HepG2 (cell line): ENCODE data around the gene SFI1. TPM values are rescaled to one million over a fixed set of nuclear protein-coding genes. Genes with fewer than 3 reads are reported as not detected.

Experiments
- ARID5B ChIP-seq: IDR thresholded peaks from 2 replicates; pipeline ENCODE4 v1.4.0; 2020; ENCODE audit warnings: mild to moderate bottlenecking, missing genetic modification reagents
- E2F1 ChIP-seq: sonication (generic); formaldehyde crosslinking; IDR thresholded peaks from 2 replicates; pipeline ENCODE4 v1.5.0; 2020; ENCODE audit warnings: missing genetic modification reagents
- GATAD2A ChIP-seq: IDR thresholded peaks from 2 replicates; pipeline ENCODE4 v1.6.1; 2016
- KLF6 ChIP-seq: IDR thresholded peaks from 2 replicates; pipeline ENCODE4 v1.8.0; 2016; ENCODE audit warnings: missing biosample characterization, missing genetic modification reagents
- MTERF4 ChIP-seq: sonication (generic); formaldehyde crosslinking; IDR thresholded peaks from 2 replicates; pipeline ENCODE4 v1.8.0; 2023; ENCODE audit warnings: mild to moderate bottlenecking, missing genetic modification reagents
- NFKB2 ChIP-seq: sonication (generic); formaldehyde crosslinking; IDR thresholded peaks from 2 replicates; pipeline ENCODE4 v1.4.0; 2020; ENCODE audit warnings: missing genetic modification reagents, borderline replicate concordance
- NR1H2 ChIP-seq: sonication (generic); formaldehyde crosslinking; IDR thresholded peaks from 2 replicates; pipeline ENCODE4 v1.8.1; 2022; ENCODE audit warnings: low read depth, missing genetic modification reagents, borderline replicate concordance
- PHF8 ChIP-seq: sonication (generic); formaldehyde crosslinking; IDR thresholded peaks from 2 replicates; pipeline ENCODE4 v1.5.0; 2020; ENCODE audit warnings: missing genetic modification reagents
- REPIN1 ChIP-seq: sonication (generic); formaldehyde crosslinking; IDR thresholded peaks from 2 replicates; pipeline ENCODE4 v1.8.0; 2022; ENCODE audit warnings: missing genetic modification reagents, low read depth, mild to moderate bottlenecking, borderline replicate concordance
- RNF2 ChIP-seq: fragments of 450-650 bp; conservative IDR thresholded peaks from 2 replicates; pipeline ENCODE4 v1.6.1; 2016; ENCODE audit warnings: low read depth
- SMAD1 ChIP-seq: sonication (generic); formaldehyde crosslinking; IDR thresholded peaks from 2 replicates; pipeline ENCODE4 v1.4.0; 2020; ENCODE audit warnings: missing genetic modification reagents, low read depth, mild to moderate bottlenecking, borderline replicate concordance
- ZBTB25 ChIP-seq: IDR thresholded peaks from 2 replicates; pipeline ENCODE4 v1.6.1; 2018; ENCODE audit warnings: missing genetic modification reagents
- ZNF367 ChIP-seq: sonication (generic); formaldehyde crosslinking; IDR thresholded peaks from 2 replicates; pipeline ENCODE4 v1.4.0; 2020; ENCODE audit warnings: missing genetic modification reagents, borderline replicate concordance
- ZNF547 ChIP-seq: sonication (generic); formaldehyde crosslinking; IDR thresholded peaks from 2 replicates; pipeline ENCODE4 v1.5.1; 2020; ENCODE audit warnings: mild to moderate bottlenecking, missing genetic modification reagents
- ZNF616 ChIP-seq: sonication (generic); formaldehyde crosslinking; IDR thresholded peaks from 2 replicates; pipeline ENCODE4 v1.5.0; 2020; ENCODE audit warnings: low read depth, mild to moderate bottlenecking, missing genetic modification reagents
- ZNF737 ChIP-seq: sonication (generic); formaldehyde crosslinking; IDR thresholded peaks from 2 replicates; pipeline ENCODE4 v1.5.0; 2020; ENCODE audit warnings: missing genetic modification reagents, mild to moderate bottlenecking, borderline replicate concordance
- ZNF747 ChIP-seq: sonication (generic); formaldehyde crosslinking; IDR thresholded peaks from 2 replicates; pipeline ENCODE4 v1.8.1; 2023; ENCODE audit warnings: missing genetic modification reagents, mild to moderate bottlenecking, borderline replicate concordance
- ZNF770 ChIP-seq: sonication (generic); formaldehyde crosslinking; IDR thresholded peaks from 2 replicates; pipeline ENCODE4 v1.5.0; 2020; ENCODE audit warnings: mild to moderate bottlenecking, missing genetic modification reagents
- ZNF776 ChIP-seq: sonication (generic); formaldehyde crosslinking; IDR thresholded peaks from 2 replicates; pipeline ENCODE4 v1.4.0; 2020; ENCODE audit warnings: mild to moderate bottlenecking, missing genetic modification reagents
- ZNF891 ChIP-seq: sonication (generic); formaldehyde crosslinking; IDR thresholded peaks from 2 replicates; pipeline ENCODE4 v1.5.0; 2020; ENCODE audit warnings: mild to moderate bottlenecking, missing genetic modification reagents
- polyA plus RNA-seq, 8 experiments: library from polyadenylated mRNA; depleted of rRNA in 3 of 8; stranded (reverse) in 7 of 8; unstranded in 1 of 8; fragments of >200 nt; fragmentation: Illumina TruSeq in 4 of 8; extraction: Trizol in 4 of 8; gene quantifications; 2 replicates each; pipeline versions ENCODE4 v1.2.1 to v1.2.3, GENCODE V29; 2011 to 2016; ENCODE audit warnings: low read depth in 4 of 8, missing spikeins in 1 of 8, mixed read lengths in 1 of 8; ENCODE audit not compliant: insufficient read depth in 1 of 8
- total RNA-seq, 5 experiments: library from RNA; depleted of rRNA; stranded (reverse); fragments of >200 nt; fragmentation: Illumina TruSeq; extraction: Trizol; gene quantifications; 2 replicates each; pipeline ENCODE4 v1.2.3, GENCODE V29; 2016; ENCODE audit warnings: low read depth in 1 of 5

The SFI1 gene
- total and polyA plus RNA-seq, 2 of the 13 experiments (the other 11 are each of a cell fraction or from before 2014, with no cell fraction given), result 20.5 to 40.1 TPM

- TF ChIP-seq ARID5B (CRISPR knock-in tag), result peak; percentile 38; the same call in 1 of the 2 replicates
- peak; percentile 56 for TF ChIP-seq GATAD2A (CRISPR knock-in tag)
- peak; percentile 35; the same call in 1 of the 2 replicates for TF ChIP-seq REPIN1
- peak; percentile 65; the same call in 1 of the 2 replicates for TF ChIP-seq RNF2
- peak; percentile 50; the same call in 1 of the 2 replicates for TF ChIP-seq ZNF616
- peak; percentile 74; the same call in 1 of the 2 replicates for TF ChIP-seq SMAD1 (CRISPR knock-in tag)
- 0 out of 2 replicates have a peak, but pooled peaks have one; percentile 57 for TF ChIP-seq ZNF547 (CRISPR knock-in tag)
- peak; percentile 85; the same call in 1 of the 2 replicates for TF ChIP-seq NFKB2 (CRISPR knock-in tag)
- 0 out of 2 replicates have a peak, but pooled peaks have one; percentile 41 for TF ChIP-seq ZNF367 (CRISPR knock-in tag)
- 0 out of 2 replicates have a peak, but pooled peaks have one; percentile 24 for TF ChIP-seq ZBTB25
- peak; percentile 68; the same call in 1 of the 2 replicates for TF ChIP-seq ZNF737
- peak; percentile 70; the same call in 1 of the 2 replicates for TF ChIP-seq ZNF747
- TF ChIP-seq ZNF891, result no peak
- TF ChIP-seq MTERF4 (CRISPR knock-in tag), result peak; percentile 81; the same call in 1 of the 2 replicates
- TF ChIP-seq E2F1 (CRISPR knock-in tag), result peak; percentile 90
- no peak for TF ChIP-seq NR1H2 (CRISPR knock-in tag)
- TF ChIP-seq ZNF776, result peak; percentile 81; the same call in 1 of the 2 replicates
- no peak for TF ChIP-seq ZNF770 (CRISPR knock-in tag)
- peak; percentile 81 for TF ChIP-seq PHF8 (CRISPR knock-in tag)
- TF ChIP-seq KLF6 (CRISPR knock-in tag), result peak; percentile 78; the same call in 1 of the 2 replicates
Observed at GRCh38 chr22:31496007-31496734, at the start of gene SFI1 (continued).
